ENCODE results near the gene PFDN1.

PFDN1 gene

DNA sequence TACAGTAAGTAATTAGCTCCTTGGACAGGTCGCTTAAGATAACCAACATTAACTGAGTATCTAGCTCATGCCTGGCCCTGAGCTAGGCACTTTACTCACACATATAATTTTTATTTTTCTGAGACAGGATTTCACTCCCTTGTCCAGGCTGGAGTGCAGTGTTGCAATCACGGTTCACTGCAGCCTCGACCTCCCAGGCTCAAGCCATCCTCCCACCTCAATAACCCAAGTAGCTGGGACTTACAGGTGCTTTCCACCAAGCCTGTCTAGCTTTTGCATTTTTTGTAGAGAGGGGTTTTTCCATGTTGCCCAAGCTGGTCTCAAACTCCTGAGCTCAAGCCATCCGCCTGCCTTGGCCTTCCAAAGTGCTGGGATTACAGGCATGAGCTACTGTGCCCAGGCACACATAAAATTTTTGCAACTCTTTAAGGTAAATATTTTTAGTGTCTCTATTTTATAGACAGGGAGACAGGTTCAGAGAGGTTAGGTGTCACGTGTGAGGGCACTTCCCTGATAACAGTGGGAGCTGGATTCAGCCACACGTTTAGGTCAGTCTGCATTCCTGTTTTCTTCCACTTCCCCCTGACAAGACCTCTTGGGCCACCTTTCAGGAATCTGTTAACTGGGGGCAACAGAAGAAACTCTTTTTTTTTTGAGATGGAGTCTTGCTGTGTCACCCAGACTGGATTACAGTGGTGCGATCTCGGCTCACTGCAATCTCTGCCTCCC is 25.3 kb upstream of the PFDN1 start:
- no peak for DNase-seq (ENCODE audit: low spot score)

DNA sequence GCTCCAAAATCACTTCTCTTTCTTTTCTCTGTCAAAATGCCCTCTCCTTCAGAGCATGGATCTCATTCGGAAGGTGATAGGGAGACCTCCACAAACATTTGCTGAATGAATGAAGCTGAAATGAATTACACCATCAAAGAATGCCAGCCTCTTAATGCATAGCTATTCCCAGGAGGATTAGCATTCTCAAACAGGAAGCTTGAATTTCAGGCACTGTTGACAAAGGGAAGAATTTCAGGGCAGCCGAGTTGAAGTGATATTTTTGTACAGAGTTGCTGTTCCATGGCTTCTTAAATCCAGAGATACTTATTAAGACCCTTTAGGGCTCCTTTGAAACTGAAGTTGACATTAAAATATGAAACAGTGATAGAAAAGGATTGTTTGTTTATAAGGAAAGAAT is 24.7 kb upstream of the PFDN1 start:
- no peak for DNase-seq (ENCODE audit: low spot score)

DNA sequence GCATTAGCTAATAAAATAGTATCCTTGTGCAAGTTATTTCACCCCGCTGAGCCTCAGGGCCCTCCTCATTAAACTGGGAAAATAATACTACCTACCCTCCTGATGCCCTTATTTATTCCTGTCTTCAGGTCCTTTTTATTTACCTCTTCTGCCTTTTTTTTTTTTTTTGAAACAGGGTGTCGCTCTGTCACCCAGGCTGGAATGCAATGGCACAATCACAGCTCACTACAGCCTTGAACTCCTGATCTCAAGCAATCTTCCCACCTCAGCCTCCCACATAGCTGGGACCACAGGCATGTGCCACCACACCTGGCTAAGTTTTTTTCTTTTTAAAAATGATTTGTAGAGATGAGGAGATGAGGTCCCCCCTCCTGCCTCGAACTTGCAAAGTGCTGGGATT is 22.6 kb upstream of the PFDN1 start:
- DNase-seq (ENCODE audit: low spot score): no peak

DNA sequence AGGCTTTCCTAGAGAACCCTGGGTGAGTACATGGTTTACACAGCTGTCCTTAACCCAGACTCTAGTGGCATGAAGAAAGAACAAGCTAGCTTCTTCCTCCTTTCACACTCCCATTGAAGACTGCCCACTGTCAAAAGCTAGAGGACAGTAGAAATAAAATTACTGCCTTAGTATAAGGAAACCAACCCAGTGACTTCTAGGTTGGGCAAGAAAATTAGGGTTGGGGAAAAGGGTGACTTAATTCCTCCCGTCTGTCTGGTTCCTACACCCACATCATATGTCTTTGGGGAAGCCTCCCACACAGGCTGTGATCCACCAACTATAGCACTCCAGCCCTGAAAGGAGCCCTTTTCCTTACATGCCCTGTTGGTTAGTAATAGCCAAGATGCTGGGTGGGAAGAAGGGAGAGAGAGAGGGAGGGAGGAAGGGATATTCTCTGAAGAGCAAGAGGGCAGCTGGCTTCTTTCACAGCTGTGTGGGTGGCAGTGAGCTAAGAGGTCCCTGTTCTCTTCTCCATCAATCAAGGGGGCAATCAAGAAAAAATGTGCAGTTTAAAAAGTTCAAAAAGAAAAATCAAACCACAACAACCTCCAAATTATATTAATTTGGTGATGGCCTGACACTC is 21.8 kb upstream of the PFDN1 start:
- DNase-seq (ENCODE audit: low spot score): no peak

DNA sequence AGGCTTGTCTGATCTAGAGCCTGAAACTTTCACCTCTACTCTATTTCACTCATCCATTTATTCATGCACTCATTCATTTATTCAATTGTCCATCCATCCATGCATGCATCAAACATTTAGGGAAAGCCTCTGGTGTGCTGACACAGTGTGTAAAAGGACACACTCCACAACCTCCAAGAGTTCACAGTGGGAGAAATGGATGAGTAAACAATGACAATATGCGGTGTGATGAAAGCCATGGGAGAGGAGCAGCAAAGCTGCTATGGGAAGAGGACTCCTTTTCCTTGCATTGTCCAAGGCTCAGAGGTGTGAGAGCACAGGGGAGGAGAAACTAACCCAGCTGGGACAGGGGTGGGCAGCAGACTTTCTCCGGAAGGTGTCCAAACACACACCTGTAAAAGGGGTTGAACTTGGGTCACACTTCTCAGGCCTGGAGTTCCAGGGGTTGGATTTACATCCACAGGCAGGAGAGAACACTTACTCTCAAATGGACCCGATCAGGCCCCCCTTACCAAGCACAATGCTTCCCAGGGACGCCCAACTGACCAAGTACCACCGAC is 21.2 kb upstream of the PFDN1 start:
- DNase-seq (ENCODE audit: low spot score): no peak

DNA sequence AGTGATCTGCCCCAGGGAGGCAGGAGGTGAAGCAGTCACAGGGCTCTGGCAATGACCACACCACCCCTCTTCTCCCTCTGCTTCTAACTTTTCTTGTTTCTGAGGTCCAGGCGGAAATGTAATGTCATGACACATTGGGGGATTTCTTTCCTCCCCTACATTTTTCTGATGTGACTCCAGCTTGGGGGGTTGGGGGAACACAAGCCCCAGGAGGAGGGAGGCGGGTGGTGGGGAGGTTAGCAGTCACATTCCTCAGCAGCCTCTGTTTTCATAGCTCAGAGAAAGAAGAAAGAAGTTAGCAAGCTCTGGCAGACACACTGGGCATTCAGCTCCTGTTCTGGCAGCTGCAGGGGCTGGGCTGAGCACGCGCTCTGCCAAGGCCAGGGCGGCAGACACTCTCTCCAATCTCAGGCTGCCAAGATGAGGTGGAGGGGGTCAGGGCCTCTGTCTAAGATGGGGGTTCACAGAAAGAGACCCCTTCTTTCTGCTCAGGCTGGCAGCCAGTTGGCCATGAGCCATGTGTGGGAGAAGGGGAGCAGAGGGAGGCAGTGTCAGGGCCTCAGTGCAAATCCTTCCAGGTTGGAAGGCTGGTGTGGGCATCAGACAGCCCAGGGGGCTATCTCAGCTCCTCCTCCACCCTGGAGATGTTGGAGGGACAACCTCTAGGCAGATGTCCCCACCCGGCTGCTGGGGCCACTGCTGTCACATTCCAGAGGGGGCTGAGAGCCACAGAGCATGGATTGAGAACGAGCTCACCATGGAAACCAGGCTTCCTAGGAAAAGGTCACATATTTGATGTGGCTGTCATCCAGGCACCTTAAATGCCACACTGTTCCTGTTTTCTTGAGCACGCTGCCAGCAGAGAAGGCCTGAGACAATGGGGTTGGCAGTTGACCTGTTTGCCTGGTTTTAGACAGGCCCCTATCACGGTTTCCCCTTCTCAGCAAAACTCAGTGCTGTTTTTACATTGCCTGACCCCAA is 20.1 kb upstream of the PFDN1 start:
- DNase-seq (ENCODE audit: low spot score): no peak

DNA sequence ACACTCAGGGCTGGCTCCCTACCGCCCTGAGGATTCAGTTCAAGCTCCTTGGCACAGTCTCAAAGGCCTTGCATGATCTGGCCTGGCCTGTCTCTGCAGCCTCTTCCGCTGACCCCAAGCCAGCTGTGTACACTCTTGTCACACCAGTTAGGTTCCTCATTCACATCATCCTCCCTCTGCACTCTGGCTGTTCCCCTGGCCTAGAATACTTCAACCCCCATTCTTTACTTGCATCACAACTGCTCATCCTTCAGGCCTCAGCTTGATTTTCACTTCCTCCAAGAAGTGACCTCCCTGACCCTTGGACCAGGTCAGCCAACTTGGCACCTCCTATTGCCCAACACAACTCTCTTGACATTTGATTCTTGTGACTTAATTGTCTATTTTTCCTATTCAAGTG is 18.9 kb upstream of the PFDN1 start:
- DNase-seq (ENCODE audit: low spot score): no peak

DNA sequence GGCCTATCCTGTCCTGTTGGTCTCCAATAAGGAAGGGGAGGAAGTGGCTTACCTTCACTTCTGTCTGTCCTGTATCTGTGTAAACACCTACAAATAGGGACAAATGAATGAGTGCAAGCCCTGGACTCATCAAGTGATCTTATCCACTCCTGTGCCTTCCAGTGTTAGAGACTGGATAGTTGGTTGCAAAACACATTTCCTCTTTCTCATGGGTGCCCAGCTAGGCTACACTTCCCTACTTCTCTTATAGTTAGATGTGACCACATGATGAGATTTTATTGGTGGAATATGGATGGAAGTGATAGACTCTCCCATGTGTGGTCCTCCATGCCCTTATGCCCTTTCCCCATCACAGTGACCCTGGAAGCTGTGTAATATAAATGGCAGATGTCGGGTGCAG is 16.9 kb upstream of the PFDN1 start:
- DNase-seq (ENCODE audit: low spot score): no peak

DNA sequence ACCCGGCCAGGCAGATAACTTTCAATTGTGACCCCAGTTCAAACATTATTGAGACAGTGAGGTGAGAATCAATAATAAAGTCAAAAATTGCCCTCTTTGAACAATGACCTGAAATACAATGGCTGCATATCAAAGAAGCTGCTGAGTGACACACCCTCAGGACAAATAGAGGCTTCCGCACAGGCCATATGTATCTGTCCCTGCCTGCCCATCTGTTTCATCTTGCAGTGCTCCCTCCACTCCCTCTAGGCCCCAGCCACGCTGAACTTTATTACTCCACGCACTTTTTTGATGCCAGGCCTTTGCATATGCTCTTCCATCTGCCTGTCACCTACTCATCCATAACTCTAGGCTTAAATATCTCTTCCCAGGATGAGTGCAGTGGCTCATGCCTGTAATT is 15.9 kb upstream of the PFDN1 start:
- DNase-seq (ENCODE audit: low spot score): no peak

DNA sequence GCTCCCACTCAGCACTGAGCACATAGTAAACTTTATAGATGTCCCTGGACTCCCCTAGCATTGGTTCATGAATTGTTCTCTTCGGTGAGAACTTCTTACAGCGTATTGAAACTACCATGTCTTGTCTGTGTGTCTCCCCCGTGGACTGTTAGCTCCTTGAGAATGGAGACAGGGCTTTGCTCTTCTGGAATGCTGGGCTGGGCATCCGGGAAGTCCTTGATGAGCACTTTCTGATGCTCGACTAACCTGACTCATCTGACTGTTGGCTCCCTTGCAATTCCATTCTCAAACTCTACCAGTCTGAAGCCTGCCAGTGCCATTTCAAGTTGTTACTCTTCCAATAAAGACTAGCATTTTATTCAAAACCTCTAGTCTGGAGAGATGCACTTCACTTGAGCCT is 15.0 kb upstream of the PFDN1 start:
- DNase-seq (ENCODE audit: low spot score): no peak

DNA sequence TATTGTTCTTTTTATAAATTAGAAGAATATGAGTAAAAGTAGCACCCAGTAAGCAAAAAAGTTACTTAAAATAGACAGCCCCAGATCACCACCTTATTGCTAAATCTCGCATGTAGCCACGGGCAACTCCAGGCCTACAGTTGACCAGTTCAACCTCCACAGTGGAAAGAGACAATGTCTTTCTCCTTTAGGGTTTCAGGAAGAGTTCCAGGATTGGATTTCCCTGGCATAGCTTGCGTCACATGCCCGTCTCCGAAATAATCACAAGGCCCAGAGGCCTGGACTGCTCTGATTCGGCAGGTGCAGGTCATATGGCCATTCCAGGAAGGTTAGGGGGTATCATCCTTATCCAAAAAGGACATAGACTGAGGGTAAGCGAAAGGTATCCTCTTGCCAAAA is 9.9 kb upstream of the PFDN1 start:
- DNase-seq (ENCODE audit: low spot score): no peak

DNA sequence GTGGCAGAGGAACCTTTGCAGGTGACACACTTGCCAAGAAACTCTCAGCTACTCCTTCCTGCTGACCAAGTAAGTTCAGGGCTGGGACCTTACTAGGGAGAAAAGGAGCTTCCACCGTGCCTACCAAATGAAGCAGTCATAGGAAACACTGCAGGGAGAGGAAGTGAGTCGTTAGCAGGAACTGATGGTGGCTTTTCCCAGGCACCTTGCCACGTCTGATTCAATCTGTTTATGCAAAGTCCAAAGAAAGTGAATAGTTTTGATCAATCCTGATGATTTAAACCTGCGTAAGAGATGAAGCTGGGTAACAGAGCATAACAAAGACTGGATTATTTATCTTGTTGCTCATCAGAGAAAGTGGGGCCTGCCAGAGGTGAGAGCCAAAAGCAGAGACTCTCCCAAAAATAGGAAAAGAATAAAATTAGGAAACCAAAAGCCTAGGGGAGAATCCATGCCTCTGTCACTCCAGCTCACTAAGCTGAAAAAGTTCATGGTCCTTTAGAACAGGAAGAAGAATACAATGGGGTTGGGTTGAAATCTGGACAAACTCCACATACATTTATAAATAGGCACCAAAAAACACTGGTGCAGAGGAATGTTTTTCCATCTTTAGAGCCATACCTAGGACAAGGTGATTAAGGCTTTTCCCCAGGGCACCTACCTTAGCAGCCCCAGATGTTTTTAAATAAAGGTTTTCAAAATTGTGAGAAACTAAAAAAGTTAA is 9.3 kb upstream of the PFDN1 start:
- no peak for DNase-seq (ENCODE audit: low spot score)

DNA sequence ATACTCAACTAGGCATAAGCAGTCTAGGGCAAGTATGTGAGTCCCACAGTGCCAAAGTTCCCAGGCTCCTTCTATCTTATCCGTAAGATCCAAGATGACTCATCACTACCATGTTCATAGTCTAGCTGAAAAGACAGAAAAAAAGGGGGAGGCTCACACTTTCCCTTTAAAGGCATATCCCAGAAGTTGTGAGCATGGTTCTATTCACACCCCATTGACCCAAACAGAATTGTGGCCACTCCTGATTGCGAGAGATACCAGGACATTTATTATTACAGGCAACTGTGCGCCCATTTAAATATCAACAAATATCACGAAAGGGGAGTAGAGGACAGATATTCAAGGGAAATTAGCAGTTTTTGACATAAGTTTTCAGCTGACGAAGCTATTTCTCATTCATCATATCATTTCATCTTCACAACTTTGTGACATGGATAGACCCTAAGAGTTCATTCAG is 8.1 kb upstream of the PFDN1 start:
- no peak for DNase-seq (ENCODE audit: low spot score)

DNA sequence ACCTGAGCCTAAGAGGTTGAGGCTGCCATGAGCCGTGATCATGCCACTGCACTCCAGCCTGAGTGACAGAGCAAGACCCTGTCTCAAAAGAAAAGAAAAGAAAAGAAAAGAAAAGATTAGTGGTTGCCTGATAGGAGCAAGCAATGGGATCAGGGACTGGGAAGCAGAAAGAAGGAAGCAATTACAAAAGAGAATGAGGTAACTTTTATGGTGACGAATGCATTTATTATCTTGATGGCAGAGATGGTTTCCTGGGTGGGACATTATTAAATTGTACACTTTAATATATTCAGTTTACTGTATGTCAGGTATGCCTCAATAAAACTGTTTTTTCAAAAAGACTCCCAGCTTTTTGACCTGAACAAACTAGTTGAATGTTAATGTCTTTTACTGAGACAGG is 7.5 kb upstream of the PFDN1 start:
- DNase-seq (ENCODE audit: low spot score): no peak

DNA sequence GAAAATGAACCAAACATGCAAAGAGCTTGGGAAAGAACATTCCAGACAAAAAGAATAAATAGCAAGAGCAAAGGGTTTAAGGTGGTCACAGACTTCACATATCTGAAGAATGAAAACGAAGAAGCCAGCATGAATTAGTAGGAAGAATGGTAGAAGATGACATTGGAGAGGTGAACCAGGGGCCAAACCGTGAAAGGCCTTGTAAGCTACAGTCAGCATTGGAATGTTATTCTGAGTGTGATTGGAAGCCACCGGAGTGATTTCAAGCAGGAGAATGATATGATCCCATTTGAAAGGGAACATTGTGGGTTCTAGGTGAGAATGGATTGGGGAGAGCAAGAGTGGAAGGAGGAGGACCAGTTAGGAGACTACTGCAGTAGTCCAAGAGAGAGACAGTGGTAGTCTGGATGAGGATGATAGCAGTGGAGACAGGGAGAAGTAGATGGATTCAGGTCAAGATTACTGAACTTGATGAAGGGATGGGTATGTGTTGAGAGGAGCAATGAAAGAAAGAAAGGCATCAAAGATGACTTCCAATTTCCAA is 6.9 kb upstream of the PFDN1 start:
- no peak for DNase-seq (ENCODE audit: low spot score)

DNA sequence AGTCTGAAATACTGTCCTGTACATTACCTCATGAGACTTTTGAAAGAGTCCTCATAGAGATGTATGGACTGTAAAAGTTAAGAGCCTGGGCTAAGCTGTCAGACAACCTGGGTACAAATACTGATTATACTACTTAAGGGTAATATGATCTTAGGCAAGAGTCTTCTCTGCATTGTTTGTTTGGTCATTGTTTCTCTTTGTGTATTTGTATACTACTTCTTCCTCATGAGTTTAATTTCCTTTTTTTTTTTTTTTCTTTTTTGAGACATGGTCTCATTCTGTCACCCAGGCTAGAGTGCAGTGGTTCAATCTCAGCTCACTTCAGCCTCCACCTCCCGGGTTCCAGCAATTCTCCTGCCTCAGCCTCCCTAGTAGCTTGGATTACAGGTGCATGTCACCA is 2.6 kb upstream of the PFDN1 start:
- no peak for DNase-seq (ENCODE audit: low spot score)

DNA sequence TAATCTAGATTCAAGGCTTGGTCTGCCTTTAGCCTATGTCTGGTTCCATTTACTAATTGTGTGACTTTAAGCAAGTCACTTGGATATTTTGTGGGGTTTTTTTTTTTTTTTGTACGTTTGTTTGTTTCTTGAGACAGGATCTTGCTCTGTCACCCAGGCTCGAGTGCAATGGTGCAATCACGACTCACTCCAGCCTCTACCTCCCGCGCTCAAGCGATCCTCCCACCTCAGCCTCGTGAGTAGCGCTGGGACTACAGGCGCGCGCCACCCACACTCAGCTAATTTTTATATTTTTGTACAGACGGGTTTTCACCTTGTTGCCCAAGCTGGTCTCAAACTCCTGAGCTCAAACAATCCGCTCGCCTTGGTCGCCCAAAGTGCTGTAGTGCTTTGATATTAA is 1.1 kb upstream of the PFDN1 start:
- DNase-seq (ENCODE audit: low spot score): no peak

DNA sequence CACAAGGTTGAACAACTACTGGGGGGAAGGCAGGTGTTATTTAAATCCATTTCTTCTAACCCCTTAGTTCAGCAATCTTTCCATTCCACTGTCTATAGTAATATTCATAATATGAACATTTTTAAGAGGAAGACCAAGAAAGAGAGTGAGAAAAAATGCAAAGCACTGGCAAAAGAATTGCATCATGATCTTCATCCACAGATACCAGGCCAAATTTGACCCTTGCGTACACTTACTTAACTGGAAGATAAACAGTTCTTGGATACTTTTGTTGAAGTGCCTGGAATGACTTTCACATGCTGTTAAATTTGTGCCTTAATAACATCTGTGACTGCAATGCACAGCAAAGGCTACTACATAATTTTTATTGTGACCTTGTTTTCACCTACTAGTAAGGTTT is 1.8 kb downstream of the PFDN1 start:
- no peak for DNase-seq (ENCODE audit: low spot score)

DNA sequence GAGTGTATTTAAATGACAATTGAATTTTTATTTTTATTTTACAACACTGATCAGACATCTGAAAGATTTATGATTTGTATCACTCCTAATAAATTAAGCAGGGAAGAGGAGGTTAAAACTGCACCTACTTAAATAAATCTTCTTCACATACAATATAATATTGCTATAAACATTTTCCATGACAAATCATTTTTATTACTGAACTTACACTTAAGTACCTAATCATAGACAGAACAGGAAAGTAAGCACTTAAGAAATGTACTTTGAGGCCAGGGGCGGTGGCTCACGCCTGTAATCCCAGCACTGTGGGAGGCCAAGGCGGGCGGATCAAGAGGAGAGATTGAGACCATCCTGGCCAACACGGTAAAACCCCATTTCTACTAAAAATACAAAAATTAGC is 3.8 kb downstream of the PFDN1 start:
- DNase-seq (ENCODE audit: low spot score): no peak

DNA sequence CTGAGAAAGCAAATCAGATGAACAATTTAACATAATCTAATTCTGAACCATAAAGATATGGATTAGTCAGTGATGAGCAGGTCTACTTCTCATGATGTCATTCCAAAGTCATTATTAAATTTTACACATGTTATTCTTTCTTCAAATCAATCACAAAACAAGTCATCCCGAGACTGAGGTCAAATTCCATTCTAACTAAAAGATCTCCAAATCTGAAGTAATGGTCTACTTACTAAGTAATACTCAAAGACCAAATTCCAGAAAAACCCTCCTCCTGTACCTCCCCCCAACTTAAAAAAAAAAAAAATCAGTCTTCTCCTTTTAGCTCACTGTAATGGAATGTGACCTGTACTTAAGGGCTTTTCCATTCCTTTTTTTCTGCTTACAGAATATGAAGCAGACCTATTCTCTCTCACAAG is 4.7 kb downstream of the PFDN1 start:
- DNase-seq (ENCODE audit: low spot score): no peak

DNA sequence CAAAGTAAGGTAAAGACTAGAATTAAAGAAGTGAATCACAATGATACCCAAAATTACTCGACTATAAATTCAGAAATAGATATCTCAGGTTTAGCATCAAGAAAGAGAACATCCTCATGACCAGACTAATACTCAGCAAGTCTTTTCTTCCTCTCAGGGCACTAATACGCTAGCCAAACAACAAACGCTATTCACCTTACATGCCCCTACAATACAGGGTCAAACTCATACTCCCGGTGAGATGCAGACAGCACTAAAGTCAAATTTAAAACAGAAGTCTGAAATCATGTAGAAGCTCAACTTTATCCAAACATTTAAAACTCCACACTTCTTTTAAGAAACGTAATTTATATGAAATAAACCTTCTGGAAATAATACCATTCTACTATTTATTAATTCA is 5.6 kb downstream of the PFDN1 start:
- DNase-seq (ENCODE audit: low spot score): no peak

DNA sequence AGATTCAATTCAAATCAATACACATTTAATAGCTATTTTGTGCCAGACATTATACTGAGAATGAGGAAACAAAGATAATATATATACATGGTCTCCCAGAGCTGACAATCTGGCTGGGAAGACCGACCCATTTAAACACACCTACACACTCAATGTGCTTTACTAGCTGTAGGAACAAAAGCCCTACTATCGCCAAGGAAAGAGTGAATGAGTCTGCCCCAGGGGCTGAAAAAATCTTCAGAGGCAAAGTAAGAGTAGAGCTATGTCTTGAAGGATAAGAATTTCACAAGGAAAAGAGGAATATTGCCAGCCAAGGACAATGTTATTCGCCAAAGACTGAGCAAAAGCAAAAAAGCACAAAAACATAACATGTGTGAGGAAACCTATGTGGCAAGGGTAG is 6.6 kb downstream of the PFDN1 start:
- no peak for DNase-seq (ENCODE audit: low spot score)
